HG03460 (cell line): Measurements from ENCODE around the gene ANKS1B.
"Not testable (repeated sequence)": the region's sequence is repeated elsewhere in the genome, so short reads cannot be mapped to it uniquely, and the experiment has no call there.

Experiments
- ATAC-seq: cut with Tn5 transposase; IDR thresholded peaks from one replicate; pipeline ENCODE4 v1.9.1; 2021; ENCODE audit not compliant: unreplicated experiment

ANKS1B gene

DNA sequence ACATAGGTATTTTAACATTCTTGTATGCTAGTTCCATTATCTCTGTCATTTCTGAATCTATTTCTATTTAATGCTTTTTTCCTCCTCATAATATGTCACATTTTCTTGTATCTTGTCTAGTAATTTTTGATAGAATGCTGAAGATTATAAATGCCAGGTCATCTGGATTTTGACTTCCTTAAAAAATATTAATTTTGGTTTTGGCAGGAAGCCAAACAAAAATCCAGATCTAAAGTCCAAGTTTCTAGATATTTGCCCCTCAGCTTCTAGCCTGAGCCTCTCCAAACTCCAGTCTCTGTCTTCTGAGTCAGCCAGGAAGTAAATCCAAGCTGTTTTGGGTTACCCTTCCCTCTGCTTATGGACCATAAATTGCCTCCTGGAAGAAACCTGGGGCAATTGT is 1004.2 kb downstream of the ANKS1B start:
- ATAC-seq: no peak

DNA sequence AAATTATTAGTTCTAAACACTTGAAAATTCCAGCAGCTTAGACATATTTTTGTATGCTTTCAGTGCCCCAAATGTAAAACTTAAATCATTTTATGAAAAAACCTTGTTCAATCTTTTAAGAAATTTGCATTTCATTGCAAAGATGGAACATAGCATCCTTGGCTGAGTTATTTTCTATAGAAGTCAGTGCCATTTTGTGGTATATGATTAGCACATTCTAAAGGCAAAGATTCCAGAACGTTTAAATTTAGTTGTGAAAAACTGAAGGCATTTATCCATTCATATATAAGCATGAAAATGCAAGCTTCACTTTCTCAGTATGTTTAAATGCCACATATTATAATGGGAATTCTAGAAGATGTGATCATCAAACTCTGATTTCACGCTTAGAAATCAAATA is 1007.5 kb downstream of the ANKS1B start:
- no peak for ATAC-seq

DNA sequence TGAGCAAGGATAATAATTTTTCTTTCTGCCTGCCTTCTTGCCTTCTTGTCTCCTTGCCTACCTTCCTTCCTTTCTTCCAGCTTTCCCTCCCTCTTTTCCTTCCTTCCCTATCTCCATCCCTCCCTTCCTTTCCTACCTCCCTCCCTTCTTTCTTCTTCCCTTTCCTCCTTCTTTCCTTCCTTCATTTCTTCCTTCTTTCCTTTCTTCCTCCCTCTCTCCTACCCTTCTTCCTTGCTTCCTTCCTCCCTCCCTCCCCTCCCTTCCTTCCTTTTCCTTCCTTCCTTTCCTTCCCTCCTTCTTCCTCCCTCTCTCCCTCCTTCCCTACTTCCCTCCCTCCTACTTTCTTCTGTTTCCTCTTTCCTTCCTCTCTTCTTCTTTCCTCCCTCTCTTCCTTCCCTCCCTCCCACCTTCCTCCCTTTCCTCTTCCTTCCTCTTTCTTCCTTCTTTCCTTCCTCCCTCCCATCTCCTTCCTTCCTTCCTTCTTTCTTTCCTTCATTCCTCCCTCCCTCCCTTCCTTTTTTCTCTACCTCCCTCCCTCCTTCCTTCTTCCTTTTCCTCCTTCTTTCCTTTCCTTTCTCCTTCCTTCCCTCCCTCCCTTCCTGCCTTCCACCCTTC is 1009.9 kb downstream of the ANKS1B start:
- ATAC-seq: no peak

DNA sequence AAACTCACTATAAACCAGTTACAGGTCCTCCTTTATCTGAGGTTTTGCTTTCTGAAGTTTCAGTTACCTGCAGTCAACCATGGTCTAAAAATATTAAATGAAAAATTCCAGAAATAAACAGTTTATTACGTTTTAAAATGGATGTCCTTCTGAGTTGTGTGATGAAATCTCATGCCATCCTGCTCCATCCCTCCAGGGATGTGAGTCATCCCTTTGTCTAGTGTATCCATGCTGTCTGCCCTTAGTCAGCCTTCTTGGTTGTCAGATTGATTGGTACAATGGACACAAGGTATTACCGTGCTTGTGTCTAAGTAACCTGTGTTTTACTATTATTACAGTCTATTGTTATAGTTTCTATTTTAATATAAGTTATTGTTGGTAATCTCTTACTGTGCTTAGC is 1011.3 kb downstream of the ANKS1B start:
- ATAC-seq: no peak

DNA sequence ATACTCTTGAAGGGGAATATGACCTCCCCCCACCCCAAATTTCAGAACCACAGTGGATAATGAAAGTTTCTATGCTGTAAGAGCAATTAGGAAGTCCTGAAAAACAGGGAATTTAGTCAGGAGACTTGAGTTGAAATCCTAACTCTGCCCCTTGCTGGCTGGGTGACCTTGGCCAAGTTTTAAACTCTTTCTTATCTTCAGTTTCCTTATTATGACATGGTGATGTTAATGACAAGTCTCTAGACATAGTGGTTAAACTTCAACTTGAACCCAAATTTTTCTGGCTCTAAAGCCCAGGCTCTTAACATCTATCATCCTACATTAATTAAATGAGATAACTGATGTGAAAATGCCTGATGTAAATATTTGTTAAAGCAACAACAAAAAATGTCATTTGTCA is 1013.8 kb downstream of the ANKS1B start:
- no peak for ATAC-seq

DNA sequence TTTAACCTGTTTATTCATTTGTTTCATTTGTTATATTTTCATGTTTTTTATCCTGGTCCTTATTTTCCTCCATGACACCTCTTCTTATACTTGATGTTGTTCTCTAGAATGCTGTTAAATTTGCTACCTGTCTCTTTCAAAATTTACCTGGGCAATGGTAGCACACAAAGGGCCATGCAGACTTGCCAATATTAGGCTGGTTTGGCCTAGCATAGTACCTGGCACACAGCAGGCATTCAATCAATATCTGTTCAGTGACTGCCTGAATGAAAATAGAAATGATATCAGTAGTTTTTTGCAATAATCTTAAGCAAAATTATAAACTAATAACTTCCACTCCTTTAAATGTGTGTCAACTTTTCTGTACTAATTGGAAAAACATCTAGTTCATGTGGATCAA is 1014.5 kb downstream of the ANKS1B start:
- no peak for ATAC-seq

DNA sequence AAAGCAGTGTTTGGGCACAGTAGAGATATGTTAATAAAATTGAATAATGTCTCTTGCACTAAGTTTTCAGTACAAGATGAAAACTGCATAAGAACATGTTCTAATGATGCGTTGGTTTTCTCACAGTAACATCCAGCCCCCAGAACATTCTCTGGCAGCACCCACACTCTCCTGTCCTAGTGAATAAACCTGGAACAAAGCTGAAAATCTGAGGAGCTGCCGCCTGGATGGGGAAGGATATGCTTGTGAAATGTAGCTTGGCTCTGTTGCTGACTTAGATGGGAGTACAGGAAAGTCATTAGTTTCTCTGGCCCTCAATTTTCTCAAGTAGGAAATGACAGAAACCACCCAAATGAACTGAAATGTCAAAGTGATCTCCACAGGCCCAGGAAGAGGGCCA is 1015.8 kb downstream of the ANKS1B start:
- no peak for ATAC-seq

DNA sequence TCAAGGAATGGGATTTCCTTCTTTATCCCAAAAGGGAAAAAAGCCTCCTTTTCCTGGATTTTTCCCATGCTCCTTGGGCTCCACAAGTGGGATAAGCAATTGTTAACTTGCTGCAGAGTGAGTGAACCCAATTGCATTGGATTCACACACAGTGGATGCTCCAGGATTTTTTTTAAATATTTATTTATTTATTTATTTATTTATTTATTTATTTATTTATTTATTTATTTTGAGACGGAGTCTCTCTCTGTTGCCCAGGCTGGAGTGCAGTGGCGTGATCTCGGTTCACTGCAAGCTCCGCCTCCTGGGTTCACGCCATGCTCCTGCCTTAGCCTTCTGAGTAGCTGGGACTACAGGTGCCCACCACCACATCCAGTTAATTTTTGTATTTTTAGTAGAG is 1027.6 kb downstream of the ANKS1B start:
- ATAC-seq: not testable (repeated sequence)

DNA sequence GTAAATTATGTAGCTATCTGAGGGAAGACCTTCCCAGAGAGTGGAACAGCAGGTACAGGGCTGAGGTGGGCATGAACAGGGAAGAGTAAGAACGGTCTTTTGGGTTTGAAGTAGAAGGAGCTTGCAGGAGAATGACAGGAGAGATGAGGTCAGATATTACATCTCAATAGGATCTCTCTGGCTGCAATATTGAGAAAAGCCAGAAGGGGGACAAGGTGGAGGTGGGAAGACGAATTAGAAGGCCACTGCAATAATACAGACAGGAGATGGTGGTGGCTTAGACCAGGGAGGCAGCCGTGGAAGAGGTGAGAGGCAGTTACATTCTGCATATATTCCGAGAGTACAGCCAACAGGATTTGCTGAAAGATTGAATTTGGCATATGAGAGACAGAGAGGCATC is 1029.5 kb downstream of the ANKS1B start:
- peak; percentile 77 for ATAC-seq

DNA sequence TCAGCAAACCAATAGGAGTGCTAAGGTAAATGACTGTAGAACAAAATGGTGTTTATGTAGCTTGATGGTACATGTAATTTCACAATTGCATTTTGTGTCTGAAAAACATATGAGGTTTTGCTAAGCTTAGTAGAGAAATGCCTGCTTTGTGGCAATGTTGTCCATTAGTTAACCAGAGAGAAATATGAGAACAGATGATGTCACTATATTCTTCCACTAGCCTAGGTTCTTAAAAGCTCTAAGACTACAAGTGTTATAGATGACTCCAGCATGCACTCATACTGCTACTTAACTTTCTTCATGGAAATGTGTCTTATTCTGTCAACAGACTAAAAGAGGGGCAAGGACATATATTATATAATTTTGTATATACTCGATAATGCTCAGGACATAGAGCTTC is 1030.2 kb downstream of the ANKS1B start:
- no peak for ATAC-seq

DNA sequence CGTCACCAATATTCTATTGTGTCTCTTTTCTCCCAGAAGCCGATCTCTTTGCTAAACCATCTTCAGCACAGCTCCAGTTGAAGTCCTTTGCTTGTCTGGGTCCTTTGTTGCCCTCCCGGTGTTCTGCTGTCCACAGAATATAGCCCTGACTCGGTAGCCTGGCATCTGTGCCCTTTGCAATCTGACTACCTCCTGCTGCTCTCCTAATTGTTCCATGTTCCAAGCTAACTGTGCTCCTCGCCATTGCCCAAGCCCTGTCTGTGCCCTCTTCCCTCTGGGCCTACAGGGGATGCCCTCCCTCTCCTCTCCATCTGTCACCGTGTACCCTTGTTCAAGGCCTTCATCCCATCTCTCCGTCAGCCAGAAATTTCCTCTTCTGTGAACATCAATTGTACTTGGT is 1033.3 kb downstream of the ANKS1B start:
- no peak for ATAC-seq

DNA sequence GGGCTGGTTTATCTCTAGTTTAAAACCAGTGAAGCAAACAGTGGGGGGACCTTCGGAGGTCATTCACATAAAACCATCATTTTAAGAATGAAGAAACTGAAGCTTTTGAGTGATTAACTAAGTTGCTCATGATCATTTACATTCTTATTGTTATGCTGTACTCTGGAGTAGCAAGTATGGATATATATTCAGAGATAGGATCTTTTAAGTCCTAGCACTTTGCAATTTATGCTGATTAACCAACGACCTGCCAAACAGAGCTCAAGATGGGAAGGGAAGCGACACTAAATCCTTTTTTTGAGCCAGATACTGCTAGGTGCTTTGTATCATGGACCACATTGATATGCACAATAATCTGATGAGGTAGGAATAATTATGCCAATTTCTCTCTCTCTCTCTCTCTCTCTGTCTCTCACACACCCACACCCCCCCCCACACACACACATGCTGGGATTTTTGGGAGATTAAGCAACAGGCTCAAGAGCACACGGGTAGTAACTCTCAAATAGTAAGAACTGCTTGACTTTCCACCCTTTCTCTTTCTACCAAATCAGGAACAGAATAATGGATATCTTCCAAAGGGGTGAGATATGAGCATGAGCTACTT is 1036.3 kb downstream of the ANKS1B start:
- no peak for ATAC-seq

DNA sequence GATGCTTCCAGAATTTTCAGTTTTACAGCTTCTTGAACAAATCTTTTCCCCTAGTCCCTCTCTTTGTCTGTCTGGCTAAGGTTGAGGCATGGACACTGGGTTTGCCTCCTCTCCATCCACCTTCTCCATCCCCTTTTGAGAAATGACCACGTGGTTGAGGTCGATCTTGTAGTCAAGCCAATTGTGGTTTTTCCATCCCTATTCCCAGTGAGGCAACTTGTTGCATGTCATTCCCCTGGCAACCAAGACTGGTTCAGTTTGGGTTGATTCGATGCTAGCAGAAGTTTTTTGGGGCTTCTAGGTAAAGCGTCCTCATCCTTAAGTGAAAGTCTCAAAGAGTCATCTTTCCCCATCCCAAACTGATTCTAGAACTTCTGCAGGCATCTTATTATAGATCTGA is 1038.9 kb downstream of the ANKS1B start:
- ATAC-seq: no peak

DNA sequence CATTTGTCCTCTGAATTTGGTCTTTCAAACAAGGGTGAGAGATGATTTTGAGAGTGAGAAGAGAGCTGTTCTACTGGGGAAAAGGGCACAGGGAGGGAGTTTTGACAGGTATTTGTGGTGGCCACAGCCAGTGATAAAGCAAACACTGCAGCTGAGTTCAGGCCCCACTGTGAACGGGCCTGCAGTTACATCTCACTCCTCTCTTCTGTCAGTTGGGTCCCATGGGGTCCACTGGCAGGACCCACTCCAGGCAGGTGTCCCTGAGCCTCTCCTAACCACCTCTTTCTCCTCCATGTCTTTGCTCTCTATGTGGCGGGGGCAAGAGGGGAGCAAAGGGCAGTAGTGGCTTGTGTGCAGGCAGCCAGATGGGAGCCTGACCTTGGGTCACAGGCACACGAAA is 1044.8 kb downstream of the ANKS1B start:
- no peak for ATAC-seq

DNA sequence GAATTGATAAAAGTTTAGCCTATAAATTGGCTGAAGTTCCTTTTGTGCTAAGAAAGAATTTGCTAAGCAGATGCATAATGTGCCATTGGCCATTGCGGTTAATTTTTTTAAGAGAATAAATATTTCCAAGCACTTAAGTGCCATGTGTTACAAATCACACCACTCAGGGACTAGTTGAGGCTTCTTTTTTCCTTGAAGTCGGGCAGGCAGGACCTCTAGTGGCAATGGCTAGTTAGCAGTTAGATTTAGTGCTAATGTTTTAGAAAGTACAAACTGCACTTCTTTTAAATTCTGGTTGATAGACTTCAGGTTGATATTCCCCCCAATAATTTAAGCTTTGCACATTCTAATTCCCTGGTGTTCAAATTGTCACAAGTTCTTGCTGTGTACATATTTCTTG is 1045.4 kb downstream of the ANKS1B start:
- ATAC-seq: no peak

DNA sequence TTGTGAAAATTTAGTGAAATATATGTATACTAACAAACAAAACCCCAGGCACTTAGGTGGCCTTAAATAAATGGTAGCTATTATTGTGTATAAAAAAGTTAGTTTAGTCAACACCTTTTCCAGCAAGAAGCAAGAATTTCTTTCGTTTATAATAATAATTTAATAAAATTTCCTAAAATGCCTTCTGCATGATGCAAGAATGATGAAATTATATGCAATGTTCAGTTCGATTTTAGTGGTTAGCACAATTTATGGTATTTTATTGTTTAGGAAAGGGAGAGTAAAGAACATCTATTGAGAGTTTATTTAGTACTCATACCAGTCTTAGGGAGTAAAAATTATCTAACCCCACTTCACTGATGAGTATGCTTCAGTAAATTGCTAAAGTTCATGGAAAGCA is 1048.9 kb downstream of the ANKS1B start:
- ATAC-seq: no peak

DNA sequence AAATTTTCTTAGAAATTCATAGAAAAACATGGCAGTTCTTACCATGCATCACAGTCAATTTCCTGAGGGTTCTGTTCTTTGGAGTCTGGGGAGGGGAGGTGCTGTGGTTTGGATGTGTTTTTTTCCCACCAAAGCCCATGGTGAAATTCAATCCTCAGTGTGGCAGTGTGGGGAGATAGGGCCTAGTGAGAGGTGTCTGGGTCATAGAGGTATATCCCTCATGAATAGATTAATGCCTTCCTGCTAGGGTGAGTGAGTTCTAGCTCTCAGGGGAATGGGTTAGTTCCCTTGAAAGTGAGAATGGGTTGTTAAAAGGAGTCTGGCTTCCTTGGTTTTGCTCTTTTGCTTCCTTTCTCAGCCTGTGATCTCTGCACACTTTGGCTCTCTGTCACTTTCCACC is 1061.9 kb downstream of the ANKS1B start:
- no peak for ATAC-seq

DNA sequence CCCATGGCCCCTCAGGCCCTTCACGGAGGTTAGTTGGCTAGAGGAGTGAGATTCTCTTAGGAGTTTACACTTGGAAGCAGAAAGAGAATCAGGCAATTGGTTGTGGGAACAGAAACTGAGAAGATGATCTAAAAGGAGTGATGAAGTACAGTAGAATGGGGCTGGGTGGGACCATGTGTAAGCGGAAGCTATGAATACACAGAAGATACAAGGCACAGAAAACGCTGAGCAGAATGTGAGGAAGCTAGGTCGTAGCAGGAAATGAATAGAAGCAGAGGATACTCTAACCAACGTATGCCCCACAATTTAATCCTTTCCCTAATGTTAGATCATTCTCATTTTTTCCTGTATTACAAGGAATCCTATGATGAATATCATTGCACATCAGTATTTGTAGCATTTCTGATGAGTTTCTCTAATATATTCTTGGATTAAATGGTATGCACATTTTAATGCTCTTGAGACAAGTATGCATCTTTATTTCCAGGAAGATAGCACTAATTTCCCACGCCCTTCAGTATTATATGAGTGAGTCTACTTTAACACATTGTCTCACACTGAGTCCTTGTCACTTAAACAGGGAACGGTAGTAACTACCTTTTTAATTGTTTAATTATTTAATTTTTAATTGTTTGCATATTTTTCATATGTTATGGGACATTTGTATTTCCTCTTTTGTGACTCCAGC is 1066.4 kb downstream of the ANKS1B start:
- ATAC-seq: no peak

DNA sequence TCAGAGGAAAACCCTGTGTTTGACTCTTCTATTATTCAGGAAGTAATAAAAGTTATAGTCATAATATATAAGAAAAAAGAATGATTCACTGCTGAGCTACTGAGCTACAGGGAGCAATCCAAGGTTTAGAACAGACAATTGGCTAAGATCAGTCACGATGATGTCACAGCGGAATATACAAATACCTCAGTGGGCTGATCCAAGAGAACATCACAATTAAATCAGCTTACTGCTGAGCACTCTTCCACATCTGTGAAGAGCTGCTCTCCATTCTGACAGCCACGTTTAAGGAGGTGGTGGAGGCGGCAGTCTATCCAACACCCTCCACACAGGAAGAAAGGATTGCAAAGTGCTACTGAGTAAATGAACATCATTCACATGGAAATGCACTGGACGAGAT is 1068.6 kb downstream of the ANKS1B start:
- no peak for ATAC-seq

DNA sequence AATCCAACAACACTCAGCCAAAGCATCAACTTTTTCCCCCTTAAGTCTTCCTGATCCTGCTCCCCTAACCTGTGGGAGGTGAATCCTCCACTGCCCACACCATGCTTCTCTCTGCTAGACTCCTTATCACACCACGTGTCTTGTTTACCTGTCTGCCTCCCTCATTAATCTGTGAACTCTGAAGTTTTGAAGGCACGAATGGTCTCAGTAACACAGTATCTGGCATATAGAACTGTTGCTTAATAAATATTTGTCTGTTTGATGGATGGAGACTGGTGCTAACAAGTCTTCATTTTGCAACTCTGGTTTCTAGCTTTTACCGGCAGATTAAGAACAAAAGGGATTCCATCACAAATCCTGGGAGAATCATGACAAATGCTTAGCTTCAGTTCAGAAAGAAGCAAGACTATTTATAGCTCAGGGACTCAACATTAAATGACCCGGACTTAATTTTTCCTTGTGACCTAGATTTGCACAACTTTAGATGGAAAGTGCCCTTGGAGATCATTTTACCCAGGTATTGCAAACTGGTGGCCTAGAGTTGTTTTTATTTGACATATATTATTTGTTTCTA is 1072.2 kb downstream of the ANKS1B start:
- no peak for ATAC-seq

DNA sequence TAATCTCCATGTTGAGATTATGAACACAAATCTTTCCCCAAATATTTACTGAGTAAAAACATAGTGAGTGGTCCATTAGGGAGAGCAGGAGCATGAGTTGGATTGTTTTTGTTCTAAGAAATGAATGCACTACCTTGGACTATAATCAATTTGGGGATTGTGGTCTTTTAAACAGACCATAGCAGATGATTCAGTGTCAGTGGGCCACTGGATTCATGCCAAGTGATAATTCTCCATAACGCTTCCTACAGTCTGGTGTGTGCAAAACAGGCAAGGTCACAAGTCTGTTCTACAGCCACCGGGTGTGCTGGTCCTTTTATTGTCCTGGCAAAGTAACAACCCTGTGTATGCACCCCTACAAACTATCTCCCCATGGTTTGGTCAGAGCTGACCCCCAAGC is 1073.3 kb downstream of the ANKS1B start:
- ATAC-seq: no peak

DNA sequence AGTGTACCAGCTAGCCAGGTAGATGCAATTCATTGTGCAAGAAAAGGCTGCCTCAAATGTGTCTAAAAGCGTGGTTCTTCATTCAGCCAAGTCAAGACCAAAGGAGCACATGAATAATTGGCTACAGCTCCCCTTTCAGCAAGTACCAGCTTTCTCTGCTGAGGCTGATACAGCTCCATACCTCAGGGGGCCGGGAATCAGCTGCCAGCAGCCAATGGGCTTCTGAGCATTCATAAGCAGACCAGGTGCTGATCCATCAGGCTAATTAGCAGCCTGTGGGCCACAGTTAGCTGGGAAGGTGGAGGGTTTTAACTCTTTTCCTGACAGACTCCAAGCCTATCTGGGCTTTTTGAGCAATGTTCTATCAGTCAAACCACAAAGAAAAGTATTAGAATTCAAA is 1075.0 kb downstream of the ANKS1B start:
- ATAC-seq: no peak
